Measurements from ENCODE around the gene ARNT2. TPM values are rescaled to one million over a fixed set of nuclear protein-coding genes. Genes with fewer than 3 reads are reported as not detected.

ARNT2 gene
- total and polyA plus RNA-seq, 10 of the 15 experiments (the other 5 are each of a cell fraction or from before 2014, with no cell fraction given), result 0.07 to 0.49 (median 0.09) TPM; not detected in 6

DNA sequence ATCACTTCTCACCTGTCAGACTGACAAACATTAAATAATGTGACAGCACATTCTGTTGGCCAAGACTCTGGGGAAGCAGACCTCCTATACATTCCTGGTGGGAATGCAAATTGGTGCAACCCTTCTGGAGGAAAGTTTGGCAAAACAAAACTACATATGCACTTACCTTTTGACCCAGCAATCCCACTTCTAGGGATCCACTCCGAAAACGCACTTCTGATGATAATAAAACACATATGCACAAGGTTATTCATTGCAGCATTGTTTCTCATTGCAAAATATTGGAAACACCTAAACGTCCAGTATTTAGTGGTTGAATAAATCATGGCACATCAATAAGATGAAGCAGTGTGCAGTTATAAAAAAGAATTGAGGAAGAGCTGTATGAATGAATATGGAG, 145.5 kb downstream of the ARNT2 start:
- in situ Hi-C loops (cut with MboI), result no loop called here

DNA sequence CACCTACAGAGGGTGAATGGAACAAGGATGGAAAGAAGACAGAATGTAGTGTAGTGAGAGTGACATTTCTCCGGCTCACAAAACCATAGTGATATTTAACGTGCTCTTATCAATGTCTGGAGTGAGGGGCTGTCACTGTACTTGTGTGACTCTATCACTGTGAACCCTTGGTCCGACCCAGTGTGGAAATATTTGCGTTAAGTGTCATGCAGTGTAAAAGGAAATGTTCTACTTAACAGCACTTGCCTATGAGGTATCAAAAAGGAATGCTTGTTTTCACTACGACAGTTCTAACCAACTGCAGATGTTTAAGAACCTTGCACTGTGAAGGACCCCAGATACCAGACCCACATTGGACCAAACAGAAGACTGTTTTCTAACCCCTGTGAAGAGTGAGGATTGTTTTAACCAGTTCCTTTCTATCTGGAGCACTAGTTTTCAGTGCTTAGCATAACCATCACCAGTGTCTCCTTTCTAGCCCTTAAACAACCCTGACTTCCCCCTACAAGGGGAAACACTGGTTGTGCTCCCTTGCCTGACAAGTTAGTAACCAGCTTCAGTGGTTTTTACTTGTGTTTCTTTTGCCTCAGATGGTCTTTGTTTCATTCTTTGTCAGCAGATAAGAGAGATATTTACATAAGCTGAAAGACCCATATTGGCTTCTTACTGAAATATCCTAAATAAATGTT, 146.2 kb downstream of the ARNT2 start:
- H3K9ac ChIP-seq (ENCODE audit: control insufficient read depth, insufficient read depth, low read length), result no peak overlapping the region
- 29% methylated on average over 5 of the region's 5 CpGs for WGBS (ENCODE audit: insufficient coverage, insufficient replicate concordance, low lambda C conversion rate, missing lambda C conversion rate)
- no peak overlapping the region for H3K4me3 ChIP-seq
- ATAC-seq (peak; percentile 78), DNase-seq (ENCODE audit: low read depth, low spot score) (peak; percentile 5), FAIRE-seq (no peak)
- ChIA-PET POLR2A (interaction anchor here (0.6 kb wide), 1 partner anchor 602 kb away, joined by 3 read pairs; no protein-coding TSS in a partner anchor), CTCF (no interaction called here), RAD21 (ENCODE audit: unreplicated experiment) (no interaction called here), SMC1A (ENCODE audit: uncharacterized antibody, unreplicated experiment) (no interaction called here)
- in situ Hi-C loops (cut with MboI), result no loop called here
- intact Hi-C loops (cut with micrococcal nuclease; ENCODE audit: unreplicated experiment), result no loop called here
- no peak overlapping the region; the same call in 1 of the 2 replicates for H3K4me2 ChIP-seq (ENCODE audit: control insufficient read depth, insufficient read depth)
- peaks cover 0 to 5% of the 10 kb centered on the region in 2 experiments; a peak in 2 of 4 replicates for H3K27me3 ChIP-seq (replicated peaks in 1 of 2; ENCODE audit: control insufficient read depth in 2 of 2, insufficient read depth in 2 of 2, low read length in 1 of 2)
- H3K27ac ChIP-seq (ENCODE audit: control insufficient read depth, insufficient read depth), result no peak overlapping the region
- H3K79me2 ChIP-seq (ENCODE audit: control insufficient read depth, insufficient read depth, low read length), result no peaks in the 10 kb centered on the region
- no peaks in the 10 kb centered on the region for H3K9me3 ChIP-seq (replicated peaks; ENCODE audit: control insufficient read depth, insufficient read depth, low read length)
- no peaks in the 10 kb centered on the region for H4K20me1 ChIP-seq (ENCODE audit: control insufficient read depth, insufficient read depth)
- H3K4me1 ChIP-seq (ENCODE audit: control insufficient read depth, insufficient read depth, low read length), result peaks cover 7% of the 10 kb centered on the region
- BruUV-seq (replicated peaks), result no TSS peak
- no peak overlapping the region for H2AFZ ChIP-seq (ENCODE audit: control insufficient read depth, low read depth, low read length)
- H3K36me3 ChIP-seq (ENCODE audit: control insufficient read depth in 2 of 2, insufficient read depth in 2 of 2, low read length in 1 of 2), result no peaks in the 10 kb centered on the region
- TF ChIP-seq NR2C2 (IDR thresholded peaks at IDR 0.05; ENCODE audit: borderline replicate concordance, control insufficient read depth, insufficient read length, low read depth), result no peak
- TF ChIP-seq, protein P1, sequence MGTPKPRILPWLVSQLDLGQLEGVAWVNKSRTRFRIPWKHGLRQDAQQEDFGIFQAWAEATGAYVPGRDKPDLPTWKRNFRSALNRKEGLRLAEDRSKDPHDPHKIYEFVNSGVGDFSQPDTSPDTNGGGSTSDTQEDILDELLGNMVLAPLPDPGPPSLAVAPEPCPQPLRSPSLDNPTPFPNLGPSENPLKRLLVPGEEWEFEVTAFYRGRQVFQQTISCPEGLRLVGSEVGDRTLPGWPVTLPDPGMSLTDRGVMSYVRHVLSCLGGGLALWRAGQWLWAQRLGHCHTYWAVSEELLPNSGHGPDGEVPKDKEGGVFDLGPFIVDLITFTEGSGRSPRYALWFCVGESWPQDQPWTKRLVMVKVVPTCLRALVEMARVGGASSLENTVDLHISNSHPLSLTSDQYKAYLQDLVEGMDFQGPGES (IDR thresholded peaks at IDR 0.05), result no peak
- TF ChIP-seq SIX5 (IDR thresholded peaks at IDR 0.05; ENCODE audit: low read depth, low read length, severe bottlenecking), result no peak
- no peak for TF ChIP-seq BMI1 (IDR thresholded peaks at IDR 0.05; ENCODE audit: borderline replicate concordance)
- TF ChIP-seq, protein P2, sequence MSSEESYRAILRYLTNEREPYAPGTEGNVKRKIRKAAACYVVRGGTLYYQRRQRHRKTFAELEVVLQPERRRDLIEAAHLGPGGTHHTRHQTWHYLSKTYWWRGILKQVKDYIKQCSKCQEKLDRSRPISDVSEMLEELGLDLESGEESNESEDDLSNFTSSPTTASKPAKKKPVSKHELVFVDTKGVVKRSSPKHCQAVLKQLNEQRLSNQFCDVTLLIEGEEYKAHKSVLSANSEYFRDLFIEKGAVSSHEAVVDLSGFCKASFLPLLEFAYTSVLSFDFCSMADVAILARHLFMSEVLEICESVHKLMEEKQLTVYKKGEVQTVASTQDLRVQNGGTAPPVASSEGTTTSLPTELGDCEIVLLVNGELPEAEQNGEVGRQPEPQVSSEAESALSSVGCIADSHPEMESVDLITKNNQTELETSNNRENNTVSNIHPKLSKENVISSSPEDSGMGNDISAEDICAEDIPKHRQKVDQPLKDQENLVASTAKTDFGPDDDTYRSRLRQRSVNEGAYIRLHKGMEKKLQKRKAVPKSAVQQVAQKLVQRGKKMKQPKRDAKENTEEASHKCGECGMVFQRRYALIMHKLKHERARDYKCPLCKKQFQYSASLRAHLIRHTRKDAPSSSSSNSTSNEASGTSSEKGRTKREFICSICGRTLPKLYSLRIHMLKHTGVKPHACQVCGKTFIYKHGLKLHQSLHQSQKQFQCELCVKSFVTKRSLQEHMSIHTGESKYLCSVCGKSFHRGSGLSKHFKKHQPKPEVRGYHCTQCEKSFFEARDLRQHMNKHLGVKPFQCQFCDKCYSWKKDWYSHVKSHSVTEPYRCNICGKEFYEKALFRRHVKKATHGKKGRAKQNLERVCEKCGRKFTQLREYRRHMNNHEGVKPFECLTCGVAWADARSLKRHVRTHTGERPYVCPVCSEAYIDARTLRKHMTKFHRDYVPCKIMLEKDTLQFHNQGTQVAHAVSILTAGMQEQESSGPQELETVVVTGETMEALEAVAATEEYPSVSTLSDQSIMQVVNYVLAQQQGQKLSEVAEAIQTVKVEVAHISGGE (CRISPR knock-in tag; IDR thresholded peaks at IDR 0.05), result no peak
- TF ChIP-seq JUNB (IDR thresholded peaks at IDR 0.05), result peak; percentile 43; the same call in 1 of the 2 replicates
- TF ChIP-seq, protein P3, sequence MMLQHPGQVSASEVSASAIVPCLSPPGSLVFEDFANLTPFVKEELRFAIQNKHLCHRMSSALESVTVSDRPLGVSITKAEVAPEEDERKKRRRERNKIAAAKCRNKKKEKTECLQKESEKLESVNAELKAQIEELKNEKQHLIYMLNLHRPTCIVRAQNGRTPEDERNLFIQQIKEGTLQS (IDR thresholded peaks at IDR 0.05; ENCODE audit: borderline replicate concordance, extremely low read depth, low read depth, low read length), result no peak
- TF ChIP-seq CHD2 (IDR thresholded peaks at IDR 0.05; ENCODE audit: borderline replicate concordance, low read depth, low read length), result no peak
- TF ChIP-seq CBX5 (IDR thresholded peaks at IDR 0.05; ENCODE audit: low read depth), result no peak

More for the DNA sequence above, 145.5 kb downstream of the ARNT2 start:
- Histone ChIP-seq H3K36me3 (ENCODE audit: control insufficient read depth in 2 of 2, insufficient read depth in 2 of 2, low read length in 1 of 2) (no peaks in the 10 kb centered on the region), H3K4me1 (ENCODE audit: control insufficient read depth, insufficient read depth, low read length) (peaks cover 7% of the 10 kb centered on the region), H3K27me3 (replicated peaks in 1 of 2; ENCODE audit: control insufficient read depth in 2 of 2, insufficient read depth in 2 of 2, low read length in 1 of 2) (peaks cover 0 to 5% of the 10 kb centered on the region in 2 experiments; a peak in 2 of 4 replicates), H3K27ac (ENCODE audit: control insufficient read depth, insufficient read depth) (no peak overlapping the region), H3K4me2 (ENCODE audit: control insufficient read depth, insufficient read depth) (no peak overlapping the region), H3K79me2 (ENCODE audit: control insufficient read depth, insufficient read depth, low read length) (no peaks in the 10 kb centered on the region), H2AFZ (ENCODE audit: control insufficient read depth, low read depth, low read length) (no peak overlapping the region), H3K9me3 (replicated peaks; ENCODE audit: control insufficient read depth, insufficient read depth, low read length) (no peaks in the 10 kb centered on the region), H3K9ac (ENCODE audit: control insufficient read depth, insufficient read depth, low read length) (no peak overlapping the region), H4K20me1 (ENCODE audit: control insufficient read depth, insufficient read depth) (no peaks in the 10 kb centered on the region), H3K4me3 (no peak overlapping the region)
- RAD21 ChIA-PET (ENCODE audit: unreplicated experiment), result no interaction called here
- ATAC-seq (no peak), DNase-seq (ENCODE audit: low read depth, low spot score) (no peak), FAIRE-seq (no peak)
- BruUV-seq (replicated peaks), result no TSS peak
- no peak for TF ChIP-seq RBBP5 (conservative IDR thresholded peaks at IDR 0.05)
- no peak for TF ChIP-seq EZH2 (IDR thresholded peaks at IDR 0.05; ENCODE audit: borderline replicate concordance, control insufficient read depth, low read depth, low read length)
- TF ChIP-seq JUNB (IDR thresholded peaks at IDR 0.05), result no peak
- TF ChIP-seq CBX5 (IDR thresholded peaks at IDR 0.05; ENCODE audit: low read depth), result no peak
- TF ChIP-seq MEF2A (IDR thresholded peaks at IDR 0.05; ENCODE audit: insufficient read depth, low read depth, low read length), result no peak
- intact Hi-C loops (cut with micrococcal nuclease; ENCODE audit: unreplicated experiment), result no loop called here
- POLR2A ChIA-PET, result interaction anchor here (0.6 kb wide), 1 partner anchor 603 kb away, joined by 3 read pairs; no protein-coding TSS in a partner anchor
- SMC1A ChIA-PET (ENCODE audit: uncharacterized antibody, unreplicated experiment), result no interaction called here
- CTCF ChIA-PET, result no interaction called here
- WGBS (ENCODE audit: insufficient coverage, insufficient replicate concordance, low lambda C conversion rate, missing lambda C conversion rate), result 14% methylated on average over 3 of the region's 3 CpGs

Data from GM12878 (cell line).